Gastrocnemius medialis (tissue), 4 donors: ENCODE measurements around the gene ROBO1. TPM values are rescaled to one million over a fixed set of nuclear protein-coding genes. Genes with fewer than 3 reads are reported as not detected.

ENCODE experiments used
- ATAC-seq, 2 donors: fragments of 150-250 bp; one replicate each; pipeline ENCODE4 v1.9.1; 2016
- DNase-seq, 2 donors: peaks; one replicate each; pipeline ENCODE4 v3.0.0-alpha.2; 2019
- H3K27ac ChIP-seq, 4 donors: fragments of 200-600 bp; sonication (generic); 1 replicate in 1 of 4; 2 replicates in 3 of 4; pipeline ENCODE4 v1.5.1; 2016 to 2018; ENCODE audit warnings: mild to moderate bottlenecking in 2 of 4, moderate library complexity in 1 of 4
- H3K27me3 ChIP-seq, 3 donors: fragments of 200-600 bp; sonication (generic) in 2 of 3; 1 replicate in 1 of 3; 2 replicates in 2 of 3; pipeline versions ENCODE4 v1.5.1 to v1.6.0; 2016 to 2019; ENCODE audit warnings: mild to moderate bottlenecking in 1 of 3, moderate library complexity in 1 of 3
- H3K36me3 ChIP-seq, 2 donors: fragments of 200-600 bp; sonication (generic) in 1 of 2; one replicate each; pipeline ENCODE4 v1.5.1; 2017 to 2018
- H3K4me1 ChIP-seq, 2 donors: fragments of 200-600 bp; sonication (generic) in 1 of 2; one replicate each; pipeline ENCODE4 v1.5.1; 2016 to 2017; ENCODE audit warnings: mild to moderate bottlenecking in 2 of 2
- H3K4me3 ChIP-seq, 4 donors: fragments of 200-600 bp; sonication (generic) in 3 of 4; 1 replicate in 1 of 4; 2 replicates in 3 of 4; pipeline ENCODE4 v1.5.1; 2016 to 2019; ENCODE audit warnings: mild to moderate bottlenecking in 2 of 4
- H3K9me3 ChIP-seq, 3 donors: fragments of 200-600 bp; sonication (generic) in 2 of 3; 1 replicate in 1 of 3; 2 replicates in 2 of 3; pipeline ENCODE4 v1.5.1; 2016 to 2019
- POLR2A ChIP-seq, 2 donors: fragments of 450-650 bp; IDR thresholded peaks; one replicate each; pipeline ENCODE4 v1.6.1; 2017; ENCODE audit warnings: antibody characterized with exemption in 2 of 2, mild to moderate bottlenecking in 2 of 2, moderate library complexity in 2 of 2
- in situ Hi-C, 4 donors: fragments of 200-750 bp; cut with MboI; loops; one replicate each; pipeline versions ENCODE4 v1.15.0 to v1.8.0; 2017; ENCODE audit warnings: low sequenced_read_pairs in 4 of 4
- intact Hi-C: fragments of 100-400 bp; cut with DNase I; formaldehyde crosslinking; loops from one replicate; pipeline ENCODE4 v1.15.1; 2023; ENCODE audit warnings: low total_unique reads
- total RNA-seq, 4 donors: library from RNA; depleted of rRNA; stranded (reverse); fragments of >200 nt; gene quantifications; one replicate each; pipeline versions ENCODE4 v1.1.0 to v1.2.3, GENCODE V29; 2016
- TF ChIP-seq, protein P1 (sequence below), 5 experiments: fragments of 450-650 bp in 3 of 5; fragments of 200-600 bp in 2 of 5; sonication (generic) in 2 of 5; IDR thresholded peaks in 4 of 5; conservative IDR thresholded peaks in 1 of 5; 1 replicate in 4 of 5; 2 replicates in 1 of 5; pipeline ENCODE4 v1.5.1; 2016 to 2019; ENCODE audit warnings: antibody characterized with exemption in 5 of 5, mild to moderate bottlenecking in 3 of 5, moderate library complexity in 3 of 5

The ROBO1 gene
- total RNA-seq, 4 donors from 2014 or later, result 4.2 to 16.0 (median 9.5) TPM

DNA sequence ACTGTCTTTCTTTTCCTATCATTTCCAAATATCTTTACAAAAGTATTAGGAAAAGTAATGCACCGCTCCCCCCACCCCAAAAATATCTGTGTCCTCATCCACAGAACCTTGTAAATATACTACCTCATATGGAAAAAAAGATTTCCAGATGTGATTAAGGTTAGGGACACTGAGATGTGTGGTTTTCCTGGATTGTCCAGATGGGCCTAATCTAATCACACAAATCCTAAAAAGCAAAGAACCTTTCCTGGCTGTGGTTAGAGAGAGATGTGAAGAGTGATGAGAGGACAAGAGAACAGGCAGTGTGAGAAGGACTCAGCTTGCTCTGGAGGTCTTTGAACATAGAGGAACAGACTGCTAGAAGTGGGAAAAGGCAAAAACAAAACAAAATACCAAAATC lies 77.7 kb downstream of the ROBO1 start:
- H3K36me3 ChIP-seq, result no peaks in the 10 kb centered on the region
- H3K4me3 ChIP-seq, result no peak overlapping the region
- H3K9me3 ChIP-seq, result no peaks in the 10 kb centered on the region
- ATAC-seq, result no peak
- no peak for TF ChIP-seq POLR2A (IDR thresholded peaks at IDR 0.05)
- TF ChIP-seq, protein P1, sequence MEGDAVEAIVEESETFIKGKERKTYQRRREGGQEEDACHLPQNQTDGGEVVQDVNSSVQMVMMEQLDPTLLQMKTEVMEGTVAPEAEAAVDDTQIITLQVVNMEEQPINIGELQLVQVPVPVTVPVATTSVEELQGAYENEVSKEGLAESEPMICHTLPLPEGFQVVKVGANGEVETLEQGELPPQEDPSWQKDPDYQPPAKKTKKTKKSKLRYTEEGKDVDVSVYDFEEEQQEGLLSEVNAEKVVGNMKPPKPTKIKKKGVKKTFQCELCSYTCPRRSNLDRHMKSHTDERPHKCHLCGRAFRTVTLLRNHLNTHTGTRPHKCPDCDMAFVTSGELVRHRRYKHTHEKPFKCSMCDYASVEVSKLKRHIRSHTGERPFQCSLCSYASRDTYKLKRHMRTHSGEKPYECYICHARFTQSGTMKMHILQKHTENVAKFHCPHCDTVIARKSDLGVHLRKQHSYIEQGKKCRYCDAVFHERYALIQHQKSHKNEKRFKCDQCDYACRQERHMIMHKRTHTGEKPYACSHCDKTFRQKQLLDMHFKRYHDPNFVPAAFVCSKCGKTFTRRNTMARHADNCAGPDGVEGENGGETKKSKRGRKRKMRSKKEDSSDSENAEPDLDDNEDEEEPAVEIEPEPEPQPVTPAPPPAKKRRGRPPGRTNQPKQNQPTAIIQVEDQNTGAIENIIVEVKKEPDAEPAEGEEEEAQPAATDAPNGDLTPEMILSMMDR (IDR thresholded peaks at IDR 0.05 in 4 of 5, conservative IDR thresholded peaks at IDR 0.05 in 1 of 5), result no peak
- H3K27ac ChIP-seq, result no peak overlapping the region
- DNase-seq, result no peak
- no peaks in the 10 kb centered on the region for H3K27me3 ChIP-seq
- no peaks in the 10 kb centered on the region for H3K4me1 ChIP-seq
- in situ Hi-C loops (no loop called here), intact Hi-C loops (no loop called here)

DNA sequence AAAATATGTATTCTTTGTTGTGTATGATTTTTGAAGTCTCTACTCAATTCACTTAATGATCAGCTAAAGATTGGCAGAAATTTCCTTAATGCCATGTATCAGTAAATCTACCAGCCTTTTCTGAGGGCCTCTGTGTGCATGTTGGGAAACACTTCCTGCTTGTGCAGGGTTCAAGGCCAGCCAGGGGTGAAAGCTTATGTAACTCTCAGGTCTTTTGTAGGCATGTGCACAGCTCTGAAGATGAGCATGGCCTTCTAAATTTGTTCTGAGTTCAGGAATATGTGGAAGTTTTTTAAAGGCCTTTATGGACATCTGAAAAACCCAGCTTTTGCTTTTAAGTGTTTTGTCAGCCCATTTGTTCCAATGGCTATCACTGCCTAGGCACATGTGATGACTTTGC lies 82.7 kb downstream of the ROBO1 start:
- no peak for DNase-seq

DNA sequence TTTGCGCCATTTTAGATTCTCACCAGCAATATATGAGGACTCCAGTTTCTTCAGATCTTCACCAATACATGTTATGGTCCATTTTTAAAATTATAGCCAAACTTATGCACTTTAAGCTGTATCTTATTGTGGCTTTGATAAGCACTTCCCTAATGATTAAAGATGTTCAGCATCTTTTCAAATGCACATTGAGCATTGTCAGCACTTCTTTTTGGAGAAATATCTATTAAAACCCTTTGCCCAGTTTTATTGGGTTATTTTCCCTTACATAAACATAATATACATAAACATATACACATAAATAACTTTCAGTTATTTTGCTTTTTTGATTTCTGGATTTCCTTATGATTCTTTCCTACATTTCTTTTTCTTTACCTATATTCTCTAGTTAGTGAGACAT lies 83.8 kb downstream of the ROBO1 start:
- DNase-seq, result no peak
- Histone ChIP-seq H3K4me3 (no peak overlapping the region), H3K4me1 (no peaks in the 10 kb centered on the region), H3K9me3 (no peaks in the 10 kb centered on the region), H3K27me3 (no peaks in the 10 kb centered on the region), H3K36me3 (no peaks in the 10 kb centered on the region), H3K27ac (no peak overlapping the region)
- intact Hi-C loops, result no loop called here
- in situ Hi-C loops, result no loop called here
- ATAC-seq, result no peak
- TF ChIP-seq, protein P1 (IDR thresholded peaks at IDR 0.05 in 4 of 5, conservative IDR thresholded peaks at IDR 0.05 in 1 of 5), result no peak
- no peak for TF ChIP-seq POLR2A (IDR thresholded peaks at IDR 0.05)

More for the DNA sequence above, 82.7 kb downstream of the ROBO1 start:
- TF ChIP-seq POLR2A (IDR thresholded peaks at IDR 0.05), result no peak
- TF ChIP-seq, protein P1 (IDR thresholded peaks at IDR 0.05 in 4 of 5, conservative IDR thresholded peaks at IDR 0.05 in 1 of 5), result no peak
- in situ Hi-C loops, result no loop called here
- H3K9me3 ChIP-seq, result no peaks in the 10 kb centered on the region
- H3K36me3 ChIP-seq, result no peaks in the 10 kb centered on the region
- H3K27ac ChIP-seq, result no peak overlapping the region
- H3K4me3 ChIP-seq, result no peak overlapping the region
- no peaks in the 10 kb centered on the region for H3K27me3 ChIP-seq
- intact Hi-C loops, result no loop called here
- no peak for ATAC-seq
- H3K4me1 ChIP-seq, result no peaks in the 10 kb centered on the region

DNA sequence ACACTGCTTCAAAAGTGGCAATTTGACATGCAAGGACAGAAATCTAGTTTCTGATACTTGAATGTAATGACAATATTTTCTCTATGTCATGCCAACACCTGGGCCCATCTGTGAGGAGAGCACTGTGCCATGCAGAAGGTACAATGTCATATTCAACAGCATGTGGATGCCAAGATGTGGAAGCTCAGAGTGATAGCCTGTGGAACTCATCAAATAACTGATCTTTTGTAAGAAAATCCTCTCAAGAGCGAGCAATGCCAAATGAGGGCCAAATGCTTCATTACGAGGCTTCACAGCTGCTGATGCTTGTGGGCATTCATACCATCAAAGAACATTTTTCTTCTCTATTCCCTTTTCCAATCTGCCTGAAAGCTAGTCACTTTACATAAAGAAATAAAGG lies 95.1 kb downstream of the ROBO1 start:
- DNase-seq, result no peak
- H3K27ac ChIP-seq, result no peak overlapping the region
- no peaks in the 10 kb centered on the region for H3K27me3 ChIP-seq
- no peak for ATAC-seq
- H3K4me1 ChIP-seq, result no peaks in the 10 kb centered on the region
- intact Hi-C loops (no loop called here), in situ Hi-C loops (no loop called here)
- H3K9me3 ChIP-seq, result no peaks in the 10 kb centered on the region
- H3K4me3 ChIP-seq, result no peak overlapping the region
- no peaks in the 10 kb centered on the region for H3K36me3 ChIP-seq
- TF ChIP-seq, protein P1 (IDR thresholded peaks at IDR 0.05 in 4 of 5, conservative IDR thresholded peaks at IDR 0.05 in 1 of 5), result no peak
- no peak for TF ChIP-seq POLR2A (IDR thresholded peaks at IDR 0.05)

DNA sequence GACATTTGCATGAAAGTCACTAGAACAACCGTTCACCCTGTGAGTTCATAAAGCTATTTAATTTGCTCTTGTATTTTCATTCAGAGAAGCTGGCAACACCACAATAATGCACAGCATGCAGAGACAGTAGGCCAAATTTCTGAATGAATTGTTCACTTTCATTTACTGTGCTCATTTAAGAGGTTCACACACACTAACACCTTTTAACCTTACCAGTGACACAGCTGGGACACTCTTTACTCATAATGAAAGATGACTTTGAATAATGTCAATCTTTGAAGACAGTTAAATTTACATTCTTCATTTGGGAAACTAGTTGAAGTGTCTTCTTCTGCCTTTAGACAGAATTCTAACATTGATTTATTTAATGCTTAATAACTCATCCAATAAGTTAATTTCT lies 95.7 kb downstream of the ROBO1 start:
- H3K4me3 ChIP-seq, result no peak overlapping the region
- H3K27me3 ChIP-seq, result no peaks in the 10 kb centered on the region
- TF ChIP-seq POLR2A (IDR thresholded peaks at IDR 0.05), result no peak
- TF ChIP-seq, protein P1 (IDR thresholded peaks at IDR 0.05 in 4 of 5, conservative IDR thresholded peaks at IDR 0.05 in 1 of 5), result no peak
- no peak overlapping the region for H3K27ac ChIP-seq
- no peak for DNase-seq
- in situ Hi-C loops, result no loop called here
- no peak for ATAC-seq
- H3K9me3 ChIP-seq, result no peaks in the 10 kb centered on the region
- H3K4me1 ChIP-seq, result no peaks in the 10 kb centered on the region
- H3K36me3 ChIP-seq, result no peaks in the 10 kb centered on the region
- intact Hi-C loops, result no loop called here
